HG02571 (cell line): ENCODE results near the gene BAIAP2.
"Not testable (repeated sequence)": the region's sequence is repeated elsewhere in the genome, so short reads cannot be mapped to it uniquely, and the experiment has no call there.

Source experiments
- ATAC-seq: cut with Tn5 transposase; IDR thresholded peaks from one replicate; pipeline ENCODE4 v1.9.1; 2021; ENCODE audit warnings: mild to moderate bottlenecking, moderate library complexity; ENCODE audit not compliant: unreplicated experiment

The BAIAP2 gene

GRCh38 chr17:81065500-81065899 is 30.5 kb downstream of the BAIAP2 start:
- no peak for ATAC-seq

- ATAC-seq = no peak
Measured at GRCh38 chr17:81066072-81066471, 31.1 kb downstream of the BAIAP2 start.

GRCh38 chr17:81066771-81067315 is 31.9 kb downstream of the BAIAP2 start:
- ATAC-seq = no peak

- ATAC-seq = no peak
Measured at GRCh38 chr17:81067391-81067811, 32.5 kb downstream of the BAIAP2 start.

- ATAC-seq = no peak
Measured at GRCh38 chr17:81068411-81069134, 33.6 kb downstream of the BAIAP2 start.

GRCh38 chr17:81069135-81069645 is 34.2 kb downstream of the BAIAP2 start:
- ATAC-seq = no peak

GRCh38 chr17:81070541-81071246 is 35.7 kb downstream of the BAIAP2 start:
- no peak for ATAC-seq

- ATAC-seq = no peak
Measured at GRCh38 chr17:81071761-81072741, 37.1 kb downstream of the BAIAP2 start.

- ATAC-seq = no peak
Measured at GRCh38 chr17:81073967-81074839, 39.3 kb downstream of the BAIAP2 start.

GRCh38 chr17:81074875-81075274 is 39.9 kb downstream of the BAIAP2 start:
- ATAC-seq = no peak

- ATAC-seq = no peak
Measured at GRCh38 chr17:81075307-81075706, 40.4 kb downstream of the BAIAP2 start.

- ATAC-seq = no peak
Measured at GRCh38 chr17:81076141-81076679, 41.3 kb downstream of the BAIAP2 start.

- not testable (repeated sequence) for ATAC-seq
Measured at GRCh38 chr17:81078026-81078913, 43.3 kb downstream of the BAIAP2 start.

GRCh38 chr17:81080019-81080418 is 45.1 kb downstream of the BAIAP2 start:
- ATAC-seq = no peak

- no peak for ATAC-seq
Measured at GRCh38 chr17:81081222-81082176, 46.5 kb downstream of the BAIAP2 start.

- ATAC-seq = no peak
Measured at GRCh38 chr17:81082177-81083073, 47.5 kb downstream of the BAIAP2 start.
